SU-DHL-6 (cell line): Measurements from ENCODE around the gene TENM4.

Experiments
- H2AFZ ChIP-seq: fragments of 200-600 bp; sonication (generic); 2 replicates; pipeline ENCODE4 v1.6.1; 2014; ENCODE audit warnings: low read depth, mild to moderate bottlenecking, moderate library complexity, mixed read lengths, antibody characterized with exemption, low read length; ENCODE audit not compliant: severe bottlenecking
- H3F3A ChIP-seq: fragments of 200-600 bp; shearing (Covaris generic); 2 replicates; pipeline ENCODE4 v1.6.0; 2016; ENCODE audit warnings: antibody characterized with exemption, mild to moderate bottlenecking; ENCODE audit not compliant: insufficient read depth
- H3K27ac ChIP-seq: fragments of 200-600 bp; sonication (generic); 2 replicates; pipeline ENCODE4 v1.5.1; 2016; ENCODE audit warnings: low read depth, mild to moderate bottlenecking, low read length, moderate library complexity, mixed read lengths
- H3K27me3 ChIP-seq: fragments of 200-600 bp; sonication (generic), shearing (Covaris generic); 2 replicates; pipeline ENCODE4 v1.6.0; 2014; ENCODE audit warnings: mild to moderate bottlenecking, low read length
- H3K36me3 ChIP-seq: fragments of 200-600 bp; sonication (generic); 2 replicates; pipeline ENCODE4 v1.6.1; 2014; ENCODE audit warnings: mild to moderate bottlenecking, low read length, mixed read lengths
- H3K4me2 ChIP-seq: fragments of 300-600, 200-600 bp; shearing (Covaris generic), sonication (generic); 2 replicates; pipeline ENCODE4 v1.6.0; 2014; ENCODE audit warnings: low read length, low read depth, mild to moderate bottlenecking; ENCODE audit not compliant: poor library complexity, severe bottlenecking
- H3K4me3 ChIP-seq: fragments of 200-600 bp; sonication (generic); 2 replicates; pipeline ENCODE4 v1.5.1; 2014; ENCODE audit warnings: antibody characterized with exemption, low read length, mild to moderate bottlenecking, mixed read lengths; ENCODE audit not compliant: insufficient read depth, poor library complexity, severe bottlenecking
- H3K79me2 ChIP-seq: fragments of 200-600 bp; sonication (generic); 2 replicates; pipeline ENCODE4 v1.6.1; 2014; ENCODE audit warnings: mild to moderate bottlenecking, low read length, moderate library complexity; ENCODE audit not compliant: insufficient read depth
- H3K9ac ChIP-seq: fragments of 200-600 bp; sonication (generic); 2 replicates; pipeline ENCODE4 v1.7.0; 2014; ENCODE audit warnings: mild to moderate bottlenecking, low read length
- H3K9me2 ChIP-seq: fragments of 200-600 bp; sonication (generic); replicated peaks from 2 replicates; pipeline ENCODE4 v1.6.1; 2014; ENCODE audit warnings: low read length; ENCODE audit not compliant: insufficient read depth
- H3K9me3 ChIP-seq: fragments of 200-600 bp; sonication (generic); 2 replicates; pipeline ENCODE4 v1.6.1; 2014; ENCODE audit warnings: low read length, mixed read lengths; ENCODE audit not compliant: insufficient read depth
- H4K20me1 ChIP-seq: fragments of 200-600 bp; sonication (generic); 2 replicates; pipeline ENCODE4 v1.6.1; 2014; ENCODE audit warnings: low read depth, mild to moderate bottlenecking, antibody characterized with exemption, low read length, moderate library complexity, mixed read lengths
- EZH2phosphoT487 ChIP-seq: fragments of 200-600 bp; sonication (generic), shearing (Covaris generic); conservative IDR thresholded peaks from 2 replicates; pipeline ENCODE4 v1.6.1; 2018; ENCODE audit warnings: mild to moderate bottlenecking, antibody characterized with exemption, low read length, moderate library complexity, mixed read lengths
- TF ChIP-seq, protein P1 (sequence below): fragments of 200-600 bp; sonication (generic); IDR thresholded peaks from one replicate; pipeline ENCODE4 v1.5.1; 2017; ENCODE audit warnings: antibody characterized with exemption, mild to moderate bottlenecking, low read length, moderate library complexity; ENCODE audit not compliant: insufficient read depth, poor library complexity, severe bottlenecking

The TENM4 gene

DNA sequence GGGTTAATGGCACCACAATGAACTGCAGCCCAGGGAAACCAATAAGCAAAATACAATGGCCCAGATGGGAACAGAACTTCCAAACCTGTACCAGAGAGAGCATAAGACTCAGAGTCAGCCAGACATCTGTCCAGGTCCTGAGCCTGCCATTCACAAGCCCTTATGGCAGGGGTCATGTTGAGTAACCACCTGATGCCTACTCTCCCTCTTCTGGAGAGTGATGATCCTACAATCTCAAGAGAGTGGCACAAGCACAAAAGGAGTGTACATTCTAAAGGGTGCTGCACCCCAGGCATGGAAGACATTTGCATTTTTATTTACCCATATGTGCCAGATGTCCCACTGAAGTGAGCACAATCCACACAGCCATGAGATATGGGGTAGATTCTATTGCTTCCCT lies 10.6 kb downstream of the TENM4 start:
- Histone ChIP-seq H3K9me3 (no peaks in the 10 kb centered on the region), H4K20me1 (no peaks in the 10 kb centered on the region), H3K9ac (no peak overlapping the region), H2AFZ (no peak overlapping the region), H3K4me2 (no peak overlapping the region), H3F3A (no peaks in the 10 kb centered on the region), H3K79me2 (no peaks in the 10 kb centered on the region), H3K27ac (no peak overlapping the region), H3K9me2 (no peaks in the 10 kb centered on the region), H3K36me3 (no peaks in the 10 kb centered on the region), H3K4me3 (no peak overlapping the region), H3K27me3 (no peaks in the 10 kb centered on the region)
- TF ChIP-seq, protein P1, sequence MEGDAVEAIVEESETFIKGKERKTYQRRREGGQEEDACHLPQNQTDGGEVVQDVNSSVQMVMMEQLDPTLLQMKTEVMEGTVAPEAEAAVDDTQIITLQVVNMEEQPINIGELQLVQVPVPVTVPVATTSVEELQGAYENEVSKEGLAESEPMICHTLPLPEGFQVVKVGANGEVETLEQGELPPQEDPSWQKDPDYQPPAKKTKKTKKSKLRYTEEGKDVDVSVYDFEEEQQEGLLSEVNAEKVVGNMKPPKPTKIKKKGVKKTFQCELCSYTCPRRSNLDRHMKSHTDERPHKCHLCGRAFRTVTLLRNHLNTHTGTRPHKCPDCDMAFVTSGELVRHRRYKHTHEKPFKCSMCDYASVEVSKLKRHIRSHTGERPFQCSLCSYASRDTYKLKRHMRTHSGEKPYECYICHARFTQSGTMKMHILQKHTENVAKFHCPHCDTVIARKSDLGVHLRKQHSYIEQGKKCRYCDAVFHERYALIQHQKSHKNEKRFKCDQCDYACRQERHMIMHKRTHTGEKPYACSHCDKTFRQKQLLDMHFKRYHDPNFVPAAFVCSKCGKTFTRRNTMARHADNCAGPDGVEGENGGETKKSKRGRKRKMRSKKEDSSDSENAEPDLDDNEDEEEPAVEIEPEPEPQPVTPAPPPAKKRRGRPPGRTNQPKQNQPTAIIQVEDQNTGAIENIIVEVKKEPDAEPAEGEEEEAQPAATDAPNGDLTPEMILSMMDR, result no peak
- no peak for TF ChIP-seq EZH2phosphoT487

DNA sequence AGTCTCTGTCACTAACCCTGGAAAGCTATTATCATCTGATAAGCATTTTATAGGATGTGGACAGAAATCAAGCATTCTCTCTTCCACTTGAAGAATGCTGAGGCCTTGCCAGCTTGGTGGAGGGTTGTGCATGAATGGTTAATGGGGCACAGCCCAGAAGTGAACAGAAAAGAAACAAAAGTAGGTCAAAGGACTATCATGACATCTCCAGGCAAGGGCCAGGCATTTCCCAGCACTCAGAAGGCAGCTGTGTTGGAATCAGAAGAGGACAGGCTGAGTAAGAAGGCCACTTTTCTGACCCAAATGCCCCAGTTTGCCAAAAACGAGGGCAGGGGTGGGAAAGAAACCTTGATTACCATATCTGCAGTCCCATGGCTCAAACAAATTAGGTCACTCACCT lies 12.4 kb downstream of the TENM4 start:
- no peak overlapping the region for H3K4me3 ChIP-seq
- no peaks in the 10 kb centered on the region for H3F3A ChIP-seq
- TF ChIP-seq EZH2phosphoT487, result no peak
- TF ChIP-seq, protein P1, result no peak
- H3K79me2 ChIP-seq, result no peaks in the 10 kb centered on the region
- H3K9me3 ChIP-seq, result no peaks in the 10 kb centered on the region
- no peaks in the 10 kb centered on the region for H3K9me2 ChIP-seq
- H3K36me3 ChIP-seq, result no peaks in the 10 kb centered on the region
- H3K9ac ChIP-seq, result no peak overlapping the region
- no peaks in the 10 kb centered on the region for H3K27me3 ChIP-seq
- no peaks in the 10 kb centered on the region for H4K20me1 ChIP-seq
- no peak overlapping the region for H3K27ac ChIP-seq
- H3K4me2 ChIP-seq, result no peak overlapping the region
- no peak overlapping the region for H2AFZ ChIP-seq

DNA sequence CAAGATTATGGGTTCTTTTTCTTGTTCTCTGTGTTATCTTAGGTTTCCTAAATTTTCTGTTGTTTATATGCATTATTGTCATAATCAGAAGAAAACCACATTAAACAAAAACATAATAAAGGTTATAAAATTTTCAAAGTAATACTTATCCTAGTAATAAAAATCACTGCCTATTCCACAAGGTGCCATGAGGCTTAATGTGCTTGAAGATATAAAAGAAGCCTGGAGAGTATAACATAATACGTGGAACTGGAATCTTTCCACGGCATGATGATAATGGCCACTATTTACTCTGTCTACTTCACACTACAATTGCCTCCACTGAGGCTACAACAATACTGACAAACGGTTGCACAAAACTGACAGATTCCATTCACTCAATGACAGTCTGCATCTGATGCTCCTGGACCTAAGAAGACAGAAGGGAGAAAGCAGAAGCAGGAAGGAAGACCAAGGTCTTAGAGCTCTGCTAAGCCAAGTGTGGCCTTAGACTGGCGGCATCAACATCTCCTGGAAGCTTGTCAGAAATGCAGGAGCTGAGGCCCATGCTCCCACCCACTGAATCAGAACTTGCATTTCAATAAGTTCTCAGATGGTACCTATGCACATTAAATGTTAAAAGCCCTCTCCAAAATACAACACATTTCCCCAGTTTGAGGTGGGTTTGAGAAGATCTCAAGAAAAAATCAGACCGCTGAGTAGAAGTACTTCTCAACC lies 13.1 kb downstream of the TENM4 start:
- Histone ChIP-seq H3F3A (no peaks in the 10 kb centered on the region), H4K20me1 (no peaks in the 10 kb centered on the region), H3K36me3 (no peaks in the 10 kb centered on the region), H3K9me3 (no peaks in the 10 kb centered on the region), H3K9ac (no peak overlapping the region), H3K4me3 (no peak overlapping the region), H3K9me2 (no peaks in the 10 kb centered on the region), H3K4me2 (no peak overlapping the region), H3K27me3 (no peaks in the 10 kb centered on the region), H2AFZ (no peak overlapping the region), H3K79me2 (no peaks in the 10 kb centered on the region), H3K27ac (no peak overlapping the region)
- TF ChIP-seq, protein P1, result no peak
- no peak for TF ChIP-seq EZH2phosphoT487
